HFFc6 (cell line): ENCODE results near the gene MAPKAPK3. TPM values are rescaled to one million over a fixed set of nuclear protein-coding genes. Genes with fewer than 3 reads are reported as not detected.

Source experiments
- DNase-seq: peaks from one replicate; pipeline ENCODE4 v3.0.0-alpha.2; 2018
- H3K27ac Mint-ChIP-seq: 2 replicates; pipeline ENCODE4 v1.8.0; 2020; ENCODE audit warnings: mild to moderate bottlenecking, mixed read lengths
- H3K27me3 Mint-ChIP-seq: 2 replicates; pipeline ENCODE4 v1.8.0; 2021; ENCODE audit warnings: mild to moderate bottlenecking, moderate library complexity, mixed read lengths; ENCODE audit not compliant: insufficient read depth
- H3K36me3 Mint-ChIP-seq: 2 replicates; pipeline ENCODE4 v1.8.0; 2021; ENCODE audit warnings: low read depth, mixed read lengths
- H3K4me1 Mint-ChIP-seq: 2 replicates; pipeline ENCODE4 v1.8.0; 2020; ENCODE audit warnings: low read depth, mixed read lengths
- H3K4me3 Mint-ChIP-seq: 2 replicates; pipeline ENCODE4 v1.8.0; 2020; ENCODE audit warnings: mild to moderate bottlenecking, moderate library complexity, mixed read lengths
- H3K9me3 Mint-ChIP-seq: 2 replicates; pipeline ENCODE4 v1.8.0; 2020; ENCODE audit warnings: mild to moderate bottlenecking, mixed read lengths
- CTCF ChIP-seq: fragments of 200-600 bp; sonication (generic); IDR thresholded peaks from 2 replicates; pipeline ENCODE4 v1.5.0; 2021; ENCODE audit warnings: antibody characterized with exemption, mild to moderate bottlenecking
- total RNA-seq, 6 experiments: library from RNA; stranded (reverse); fragmentation: NEBNext Ultra II Directional; extraction: Animal tissue kit (Norgen Biotek cat#: 25700); gene quantifications; 2 replicates in 1 of 6; 3 replicates in 5 of 6; pipeline ENCODE4 v1.2.3, GENCODE V29; 2021

The MAPKAPK3 gene
- total RNA-seq, 6 experiments from 2014 or later: 60.5 to 65.5 (median 62.8) TPM

DNA sequence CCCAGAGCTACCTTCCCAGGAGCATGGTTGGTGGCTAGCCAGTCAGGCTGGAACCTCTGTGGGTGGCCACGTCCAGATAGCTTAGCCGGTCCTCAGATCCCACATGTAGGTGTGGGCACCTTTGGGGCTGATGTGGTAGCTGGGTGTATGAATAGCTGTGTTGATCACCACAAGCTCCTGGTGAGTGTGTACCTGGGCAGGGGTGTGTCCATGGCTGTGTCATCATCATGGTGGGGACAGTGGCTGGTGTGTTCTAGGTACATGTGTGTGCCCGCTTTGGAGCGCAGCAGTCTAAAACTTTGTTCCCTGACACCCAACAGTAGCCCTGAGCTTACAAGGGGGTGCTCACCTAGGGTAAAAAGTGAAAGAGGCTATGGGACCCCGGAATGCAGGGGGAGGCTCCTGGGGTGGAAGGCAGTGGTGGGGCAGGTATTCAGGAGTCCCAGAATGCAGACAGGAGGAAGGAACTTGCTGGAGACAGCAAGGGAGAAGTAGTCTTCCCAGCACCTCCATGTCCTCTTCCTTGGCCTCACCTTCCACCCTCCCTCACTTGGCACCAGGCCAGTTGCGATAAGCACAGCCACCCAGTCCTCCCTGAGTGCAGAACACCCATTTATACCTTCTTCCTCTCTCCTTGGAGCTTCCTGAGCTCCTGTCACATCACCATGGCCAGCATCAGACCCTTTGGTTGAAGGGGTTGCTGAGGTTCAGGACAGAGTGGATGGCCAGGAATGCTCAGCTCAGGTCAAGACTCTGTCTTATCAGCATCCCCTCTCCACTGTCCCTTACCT is 6.6 kb upstream of the MAPKAPK3 start:
- DNase-seq: no peak
- Mint-ChIP-seq H3K4me3 (peak overlapping the region; percentile 87), H3K9me3 (no peaks in the 10 kb centered on the region), H3K27ac (peak overlapping the region; percentile 49; the same call in 1 of the 2 replicates), H3K4me1 (peaks cover 18% of the 10 kb centered on the region), H3K27me3 (peaks cover 3% of the 10 kb centered on the region), H3K36me3 (no peaks in the 10 kb centered on the region)
- TF ChIP-seq CTCF: no peak

DNA sequence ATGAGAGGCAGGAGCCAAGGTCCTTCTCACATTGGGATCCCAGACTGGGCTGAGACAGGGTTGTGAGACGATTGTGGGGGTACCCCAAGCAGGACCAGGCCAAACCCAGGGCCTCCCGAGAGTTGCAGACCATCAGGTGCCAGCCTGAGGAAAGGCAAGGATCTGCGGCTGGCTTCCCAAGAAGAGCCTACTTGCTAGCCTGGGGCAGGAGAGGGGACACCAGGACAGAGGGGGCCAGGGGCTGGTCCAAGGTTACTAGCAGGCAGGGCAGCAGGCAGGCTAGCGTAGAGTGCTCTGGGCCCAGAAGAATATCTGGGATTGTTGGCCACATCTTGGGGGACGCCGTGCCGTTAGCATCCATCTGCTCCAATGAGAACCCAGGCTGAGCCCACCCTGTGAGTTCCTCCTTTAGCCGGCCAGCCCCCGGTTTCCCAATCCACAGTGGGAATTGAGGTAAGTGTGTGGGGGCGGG is 5.9 kb upstream of the MAPKAPK3 start:
- peak overlapping the region; percentile 49; the same call in 1 of the 2 replicates for H3K27ac Mint-ChIP-seq

GRCh38 chr3:50611464-50612233 is 5.3 kb upstream of the MAPKAPK3 start, which contains the start of gene CISH:
CISH (minus strand) TSS chr3:50611774; CDS start chr3:50611650, 124 bp downstream.
- peak; percentile 88 for DNase-seq
- Mint-ChIP-seq H3K27me3 (peaks cover 3% of the 10 kb centered on the region), H3K36me3 (no peaks in the 10 kb centered on the region), H3K9me3 (no peaks in the 10 kb centered on the region), H3K27ac (peak within 1 kb of the TSS; percentile 49; the same call in 1 of the 2 replicates), H3K4me1 (peaks cover 26% of the 10 kb centered on the region), H3K4me3 (peak within 1 kb of the TSS; percentile 87)
- peak; percentile 73 for TF ChIP-seq CTCF

More for the DNA sequence above, 5.9 kb upstream of the MAPKAPK3 start:
- Mint-ChIP-seq H3K4me1 (peaks cover 20% of the 10 kb centered on the region), H3K36me3 (no peaks in the 10 kb centered on the region), H3K9me3 (no peaks in the 10 kb centered on the region), H3K4me3 (peak overlapping the region; percentile 87), H3K27me3 (peaks cover 3% of the 10 kb centered on the region)
- no peak for TF ChIP-seq CTCF
- no peak for DNase-seq

DNA sequence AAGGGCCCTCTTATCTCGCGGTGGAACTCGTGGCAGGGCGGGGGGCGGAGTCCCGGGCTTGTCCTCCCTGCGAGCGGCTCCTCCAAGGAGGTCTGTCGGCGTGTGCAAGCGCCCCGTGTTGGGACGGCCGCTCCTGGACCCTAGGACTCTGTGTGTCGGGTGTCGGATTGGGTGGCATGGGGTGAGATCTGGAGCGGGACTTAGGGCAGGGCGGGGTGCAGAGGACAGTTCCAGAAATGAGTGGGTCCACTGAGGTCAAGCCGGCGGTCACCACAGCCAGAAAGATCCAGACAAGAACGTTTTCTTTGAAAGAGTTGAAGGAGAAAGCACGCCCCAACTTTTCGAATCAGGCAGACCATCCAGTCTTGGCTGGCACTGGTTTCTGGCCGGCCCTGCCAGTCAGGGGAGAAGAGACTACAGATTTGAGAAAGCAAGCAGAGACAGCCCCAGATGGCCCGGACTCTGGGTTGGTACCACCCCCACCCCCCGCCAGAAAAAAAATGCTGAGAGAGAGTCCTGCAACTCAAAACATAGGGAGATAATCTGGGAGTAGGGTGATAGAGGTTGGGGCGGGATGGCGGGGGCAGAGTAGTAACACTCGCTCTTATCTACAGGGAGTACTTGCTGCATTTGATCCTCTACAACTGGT is 4.6 kb upstream of the MAPKAPK3 start:
- Mint-ChIP-seq H3K4me3 (peak overlapping the region; percentile 87), H3K27me3 (peaks cover 3% of the 10 kb centered on the region; the same call in 1 of the 2 replicates), H3K9me3 (no peaks in the 10 kb centered on the region), H3K27ac (peak overlapping the region; percentile 27; the same call in 1 of the 2 replicates), H3K4me1 (peaks cover 26% of the 10 kb centered on the region), H3K36me3 (no peaks in the 10 kb centered on the region)
- no peak for DNase-seq
- no peak for TF ChIP-seq CTCF
